SW480 (cell line): Measurements from ENCODE around the gene BMP8A.
"Not testable (repeated sequence)": the region's sequence is repeated elsewhere in the genome, so short reads cannot be mapped to it uniquely, and the experiment has no call there.

Source experiments
- DNase-seq: peaks from one replicate; pipeline ENCODE4 v3.0.0-alpha.2; 2016; ENCODE audit warnings: low spot score

Gene BMP8A

GRCh38 chr1:39527190-39527579, 35.7 kb downstream of the BMP8A start:
- DNase-seq: not testable (repeated sequence)

DNA sequence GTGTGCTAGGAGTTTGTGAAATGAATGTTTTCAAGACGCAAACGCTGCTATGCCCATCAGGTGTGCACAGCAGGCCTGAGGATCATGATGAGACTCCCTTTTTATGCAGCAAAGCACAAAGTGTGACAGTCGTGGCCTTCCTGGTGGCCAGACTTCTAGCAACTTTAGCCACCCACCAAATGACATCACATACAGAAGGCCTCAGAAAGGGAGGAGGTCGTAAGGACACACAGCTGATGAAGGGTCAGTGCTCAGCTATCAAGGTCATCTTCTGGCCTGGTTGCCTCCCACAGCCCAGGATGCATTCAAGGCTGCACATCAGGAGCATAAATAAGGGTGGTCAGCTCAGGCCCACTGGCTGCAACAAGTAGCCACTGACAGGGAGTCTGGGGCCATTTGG, 36.6 kb downstream of the BMP8A start:
- no peak for DNase-seq

DNA sequence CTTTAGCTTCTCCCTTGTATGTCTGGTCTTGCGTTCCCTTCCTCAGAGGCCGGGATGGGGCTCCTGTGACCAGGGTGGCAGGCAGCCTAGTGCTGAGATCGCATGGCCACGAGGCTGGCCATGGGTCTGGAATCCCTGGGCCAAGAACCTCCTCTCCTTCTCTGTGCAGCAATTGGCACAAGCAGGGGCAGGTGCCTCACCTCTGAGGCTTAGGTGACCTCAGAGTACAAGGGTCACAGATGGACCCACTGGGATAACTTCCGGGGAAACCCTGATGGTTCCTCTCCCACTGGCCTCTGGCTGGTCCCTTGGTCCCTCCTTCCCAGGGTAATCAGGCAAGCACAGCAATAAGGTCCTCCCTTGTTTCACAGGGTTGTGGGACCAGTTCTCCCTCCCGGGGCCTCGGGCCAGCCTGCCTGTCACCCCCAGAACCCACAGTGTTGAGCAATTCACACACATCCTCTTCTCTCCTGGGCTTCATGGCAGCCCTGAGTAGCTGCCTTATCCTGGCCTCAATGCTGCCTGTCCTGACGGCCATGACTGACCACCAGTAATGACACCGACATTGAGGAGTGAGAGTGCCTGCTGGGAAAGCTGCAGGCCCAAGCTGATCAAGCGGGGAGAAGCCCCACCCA, 38.6 kb downstream of the BMP8A start:
- DNase-seq: no peak

- DNase-seq: no peak
Observed at GRCh38 chr1:39531526-39531925, 40.1 kb downstream of the BMP8A start.

DNA sequence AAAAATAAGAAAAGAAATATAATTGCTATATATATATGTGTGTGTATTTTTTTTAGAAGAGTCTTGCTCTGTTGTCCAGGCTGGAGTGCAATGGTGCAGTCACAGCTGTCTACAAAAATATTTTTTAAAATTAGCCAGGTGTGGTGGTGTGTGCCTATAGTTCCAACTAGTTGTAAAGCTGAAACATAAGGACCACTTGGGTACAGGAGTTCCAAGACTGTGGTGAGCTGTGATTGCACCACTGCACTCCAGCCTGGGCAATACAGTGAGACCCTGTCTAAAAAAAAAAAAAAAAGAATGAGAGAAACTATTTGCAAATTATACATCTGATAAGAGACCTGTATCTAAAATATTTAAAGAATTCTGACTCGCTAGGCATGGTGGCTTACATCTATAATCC, 42.0 kb downstream of the BMP8A start:
- no peak for DNase-seq

DNA sequence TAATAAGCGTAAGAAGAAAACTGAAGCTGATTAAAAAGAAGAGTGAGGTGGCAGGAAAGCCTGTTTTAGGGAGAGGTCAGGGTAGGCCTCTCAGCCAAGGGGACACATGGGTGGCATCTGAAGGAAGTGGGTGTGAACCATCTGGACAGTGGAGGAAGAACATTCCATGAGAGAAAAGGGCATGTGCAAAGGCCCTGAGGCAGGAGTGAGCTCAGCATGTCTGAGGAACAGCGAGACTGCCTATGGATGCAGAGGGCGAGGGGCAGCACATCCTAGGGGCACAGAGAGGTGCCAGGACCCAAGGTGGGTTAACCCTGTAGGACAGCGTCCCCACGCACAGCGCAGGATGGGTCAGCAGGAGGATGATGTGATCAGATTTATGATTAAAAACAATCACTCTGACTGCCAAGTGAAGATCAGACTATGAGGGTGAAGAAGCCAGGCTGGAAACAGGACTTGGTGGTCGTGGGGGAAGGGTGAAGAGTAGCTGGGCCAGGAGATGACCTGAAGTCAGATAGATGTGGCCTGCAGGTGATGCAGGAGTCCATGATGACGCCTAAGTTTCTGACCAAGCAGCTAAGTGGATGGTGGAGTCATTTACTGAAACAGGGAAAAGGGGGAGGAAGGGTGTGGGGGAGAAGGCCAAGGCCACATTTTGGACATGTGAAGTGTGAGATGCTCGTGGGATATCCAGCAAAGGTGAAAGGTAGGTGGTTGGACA, 47.3 kb downstream of the BMP8A start:
- DNase-seq: no peak

- DNase-seq: peak; percentile 69
Observed at GRCh38 chr1:39539252-39539790, 47.9 kb downstream of the BMP8A start.

DNA sequence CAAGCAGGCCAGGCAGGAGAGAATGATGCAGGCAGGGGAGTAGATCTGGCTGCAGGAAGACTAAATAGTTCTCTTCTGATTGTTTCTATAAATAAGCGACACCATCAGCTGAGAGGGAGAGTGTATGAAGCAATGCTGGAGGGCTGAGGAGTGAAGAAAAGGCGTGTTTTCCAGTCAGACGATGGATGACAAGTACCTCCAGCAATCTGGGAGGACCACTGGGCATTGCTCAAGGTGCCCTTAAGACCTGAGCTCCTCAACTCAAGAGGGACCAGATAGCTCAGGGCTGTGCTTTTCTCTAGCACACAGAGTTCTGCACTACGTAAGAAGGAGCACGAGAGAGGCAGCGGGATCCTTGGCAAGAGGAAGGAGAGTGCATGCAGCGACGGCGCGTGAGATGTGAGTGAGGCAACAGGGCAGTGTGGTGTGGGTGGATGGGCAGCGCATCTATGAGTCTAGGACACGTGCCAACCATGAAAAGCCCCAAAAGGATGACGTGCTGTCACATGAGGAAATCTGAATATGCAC, 49.1 kb downstream of the BMP8A start:
- DNase-seq: no peak

- no peak for DNase-seq
Observed at GRCh38 chr1:39542924-39543323, 51.5 kb downstream of the BMP8A start.

DNA sequence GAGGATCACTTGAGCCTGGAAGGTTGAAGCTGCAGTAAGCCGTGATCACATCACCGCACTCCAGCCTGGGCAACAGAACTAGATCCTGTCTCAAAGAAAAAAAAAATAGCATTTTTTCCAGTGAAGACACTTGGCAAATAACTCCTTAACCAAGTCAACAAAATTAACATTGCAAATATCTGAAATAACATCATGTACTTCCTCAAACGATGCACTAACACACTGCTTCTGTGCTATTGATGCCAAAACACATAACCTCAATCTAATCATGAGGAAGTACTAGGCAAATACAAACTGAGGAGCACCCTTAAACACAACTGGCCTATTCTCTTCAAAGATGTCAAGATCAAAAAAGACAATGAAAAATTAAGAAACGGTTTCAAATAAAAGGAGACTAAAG, 52.9 kb downstream of the BMP8A start:
- DNase-seq: no peak

DNA sequence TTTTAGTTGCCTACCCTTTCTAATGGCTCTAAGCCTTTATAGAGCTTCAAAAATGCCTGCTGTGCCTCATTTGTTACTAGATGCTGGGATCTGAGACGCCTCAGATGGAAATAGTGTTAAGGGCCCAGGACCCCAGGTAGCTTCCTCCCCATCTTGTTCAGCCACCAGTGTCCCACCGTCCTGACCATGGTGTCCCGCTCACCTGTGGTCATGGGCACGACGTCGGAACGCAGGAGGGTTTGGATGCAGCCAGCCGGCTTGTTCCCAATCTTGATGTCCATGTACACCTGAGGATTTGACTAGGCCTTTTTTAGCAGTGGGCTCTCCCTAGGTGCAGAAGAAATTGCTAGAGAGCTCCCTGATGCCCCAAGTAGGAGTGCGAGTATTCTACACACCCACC, 54.1 kb downstream of the BMP8A start:
- no peak for DNase-seq

DNA sequence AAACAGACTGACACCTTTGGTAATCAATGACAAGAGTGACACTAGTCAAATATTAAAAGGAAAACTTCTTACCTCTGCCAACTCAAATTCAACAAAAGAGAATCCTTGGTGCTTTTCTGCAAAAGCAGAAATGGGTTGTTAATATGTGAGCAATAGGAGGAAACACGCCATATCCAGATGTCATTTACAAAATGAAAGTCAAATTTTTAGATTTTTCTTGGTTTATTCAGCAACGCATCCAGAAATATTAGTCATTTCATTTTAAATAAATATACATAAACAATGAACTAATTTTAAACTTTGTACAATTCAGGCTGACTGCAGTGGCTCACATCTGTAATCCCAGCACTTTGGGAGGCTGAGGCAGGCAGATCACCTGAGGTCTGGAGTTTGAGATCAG, 62.8 kb downstream of the BMP8A start:
- DNase-seq: no peak

DNA sequence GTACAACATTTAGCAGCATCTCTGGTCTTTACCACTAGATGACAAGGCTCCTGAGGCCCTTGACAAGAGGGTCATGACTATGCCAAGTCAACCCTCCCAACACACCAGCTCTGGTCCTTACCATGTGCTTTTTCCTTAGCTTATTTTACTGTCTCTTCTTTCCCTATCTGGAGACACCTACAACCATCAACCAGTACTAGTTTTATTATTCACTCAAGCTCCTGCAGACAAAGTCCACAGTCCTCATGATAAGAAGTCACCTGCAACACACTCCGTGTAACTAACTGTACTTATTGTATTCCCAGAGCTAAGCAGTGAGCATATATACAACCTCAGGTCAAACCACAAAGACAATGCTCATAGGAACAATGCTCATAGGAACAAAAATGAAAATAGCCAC, 69.8 kb downstream of the BMP8A start:
- no peak for DNase-seq

DNA sequence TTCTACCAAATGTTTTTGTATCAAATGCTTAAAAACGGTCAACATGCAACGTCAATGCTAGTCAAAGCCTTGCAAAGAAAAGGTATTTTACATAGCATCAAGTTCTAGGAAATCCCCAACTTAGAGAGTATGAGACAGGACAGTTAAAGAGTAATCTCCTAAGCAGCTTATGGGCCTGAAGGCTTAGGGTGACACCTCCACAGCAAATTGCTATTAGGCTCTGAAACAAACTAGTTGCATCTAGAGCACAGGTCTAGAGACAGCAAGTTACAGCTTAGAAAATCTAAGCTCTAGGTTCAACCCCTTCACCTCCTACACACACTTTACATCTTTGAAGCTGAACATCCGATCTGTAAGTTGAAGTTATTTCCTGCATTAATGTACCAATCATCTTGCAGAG, 71.5 kb downstream of the BMP8A start:
- no peak for DNase-seq

DNA sequence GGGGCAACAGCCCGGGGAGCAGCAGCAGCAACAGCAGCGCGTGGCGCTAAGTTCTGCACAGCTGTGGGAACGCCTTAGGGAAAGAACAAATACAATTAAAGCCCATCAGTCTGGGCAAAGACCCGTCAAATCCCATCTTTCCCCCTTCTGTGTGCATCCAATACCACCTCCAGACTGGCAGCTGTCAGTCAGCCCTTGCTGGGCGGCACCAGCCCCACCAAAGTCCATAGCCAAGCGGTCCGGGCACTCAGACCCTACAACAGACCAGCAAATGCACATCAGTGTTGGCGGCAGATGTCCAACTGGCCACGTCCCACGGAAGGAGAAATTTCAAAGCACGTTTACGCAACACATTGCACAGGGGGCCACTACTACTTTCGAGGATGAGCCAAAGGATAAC, 72.2 kb downstream of the BMP8A start:
- no peak for DNase-seq

DNA sequence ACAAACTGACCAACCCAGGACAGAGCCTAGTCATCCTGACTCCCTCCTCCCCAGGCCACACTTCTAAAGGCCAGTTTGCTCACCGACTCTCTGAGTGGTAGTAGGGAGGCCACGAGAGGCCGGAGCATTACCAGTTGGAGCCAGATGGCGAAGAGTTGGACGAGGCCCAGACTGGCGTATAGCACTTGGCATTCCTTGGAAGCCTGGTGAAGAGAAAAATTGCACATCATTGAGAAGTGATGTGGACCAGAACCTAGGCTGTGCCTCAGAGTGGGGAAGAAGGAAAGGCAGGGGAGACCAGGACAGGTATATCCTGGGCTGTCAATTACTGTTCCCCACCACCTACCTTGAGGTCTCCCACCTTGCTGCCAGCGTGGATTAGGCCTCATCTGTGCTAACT, 72.9 kb downstream of the BMP8A start:
- no peak for DNase-seq

GRCh38 chr1:39564941-39565340, 73.5 kb downstream of the BMP8A start:
- no peak for DNase-seq

GRCh38 chr1:39566441-39567137, 75.2 kb downstream of the BMP8A start:
- peak; percentile 72 for DNase-seq

- DNase-seq: no peak
Observed at GRCh38 chr1:39567302-39567701, 75.9 kb downstream of the BMP8A start.

- DNase-seq: no peak
Observed at GRCh38 chr1:39568208-39568607, 76.8 kb downstream of the BMP8A start.

DNA sequence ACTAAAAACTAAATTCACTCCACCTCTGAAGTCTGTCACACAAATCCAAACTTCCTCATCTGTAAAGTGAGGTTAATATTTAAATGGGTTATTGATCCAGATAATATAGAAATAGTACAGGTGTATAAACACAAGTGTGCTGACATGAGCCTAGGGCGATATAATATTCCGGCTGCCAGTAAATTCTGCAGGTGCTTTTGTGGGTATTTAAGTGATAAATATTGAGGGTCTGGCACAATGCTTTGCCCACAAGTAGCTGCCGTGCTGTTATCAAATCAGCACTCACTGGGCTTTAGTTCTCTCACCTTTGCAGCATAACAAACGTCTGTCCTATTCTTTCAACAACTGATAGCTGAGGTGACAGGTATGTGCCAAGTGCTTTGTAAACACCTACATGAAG, 77.6 kb downstream of the BMP8A start:
- no peak for DNase-seq

- peak; percentile 48 for DNase-seq
Observed at GRCh38 chr1:39570477-39571177, 79.2 kb downstream of the BMP8A start.

DNA sequence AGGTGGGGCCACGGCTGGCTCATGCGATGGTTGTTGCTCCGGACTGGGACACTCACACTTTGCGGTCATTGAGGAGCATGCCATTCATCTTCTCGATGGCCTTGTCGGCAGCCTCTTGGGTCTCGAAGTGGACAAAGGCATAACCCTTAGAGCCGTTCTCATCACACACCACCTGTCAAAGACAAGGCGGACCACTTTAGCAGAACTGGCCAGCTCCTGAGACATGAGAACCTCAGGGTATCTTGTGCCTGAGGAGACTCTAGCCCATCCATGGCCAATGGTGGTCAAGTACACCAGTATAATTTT, 79.7 kb downstream of the BMP8A start:
- no peak for DNase-seq
